K562 (cell line): ENCODE data around the gene RRAS. TPM values are rescaled to one million over a fixed set of nuclear protein-coding genes. Genes with fewer than 3 reads are reported as not detected.

ENCODE experiments used
- ARHGAP35 ChIP-seq: fragments of 450-650 bp; IDR thresholded peaks from 2 replicates; pipeline ENCODE4 v1.6.1; 2018; ENCODE audit not compliant: partially characterized antibody
- BDP1 ChIP-seq: IDR thresholded peaks from 3 replicates; pipeline ENCODE4 v1.6.1; 2011; ENCODE audit not compliant: insufficient read length, insufficient read depth
- BRD9 ChIP-seq: fragments of 450-650 bp; IDR thresholded peaks from 2 replicates; pipeline ENCODE4 v1.6.1; 2018; ENCODE audit warnings: low read depth; ENCODE audit not compliant: partially characterized antibody
- E2F3 ChIP-seq: fragments of 250-450 bp; sonication (Bioruptor Pico); IDR thresholded peaks from 2 replicates; pipeline ENCODE4 v1.4.0; 2020; ENCODE audit warnings: mild to moderate bottlenecking
- E2F5 ChIP-seq: sonication (generic); formaldehyde crosslinking; IDR thresholded peaks from 2 replicates; pipeline ENCODE4 v1.8.0; 2022; ENCODE audit warnings: mild to moderate bottlenecking, missing genetic modification reagents
- HINFP ChIP-seq: fragments of 450-650 bp; conservative IDR thresholded peaks from 2 replicates; pipeline ENCODE4 v1.6.1; 2016; ENCODE audit warnings: missing genetic modification characterization, low read depth, mild to moderate bottlenecking, control low read depth, missing compliant biosample characterization
- HMGN3 ChIP-seq: IDR thresholded peaks from 2 replicates; pipeline ENCODE4 v1.6.1; 2011; ENCODE audit warnings: borderline replicate concordance, low read depth, mild to moderate bottlenecking, mixed read lengths, low read length; ENCODE audit not compliant: insufficient read length; ENCODE audit errors: extremely low read depth
- MAFG ChIP-seq: fragments of 450-650 bp; conservative IDR thresholded peaks from 2 replicates; pipeline ENCODE4 v1.6.1; 2016; ENCODE audit warnings: missing genetic modification characterization, missing compliant biosample characterization
- POLR2G ChIP-seq: fragments of 200-400 bp; formaldehyde crosslinking; IDR thresholded peaks from 2 replicates; pipeline ENCODE4 v1.6.1; 2017; ENCODE audit warnings: low read depth, mild to moderate bottlenecking, antibody characterized with exemption, low read length, moderate library complexity
- PPARD ChIP-seq: fragments of 250-450 bp; sonication (Bioruptor Pico); IDR thresholded peaks from 2 replicates; pipeline ENCODE4 v1.8.0; 2022; ENCODE audit warnings: inconsistent platforms, mild to moderate bottlenecking, moderate library complexity
- SIRT6 ChIP-seq: IDR thresholded peaks from one replicate; pipeline ENCODE4 v1.6.1; 2012; ENCODE audit warnings: low read depth, mild to moderate bottlenecking, control low read depth, inconsistent platforms, low read length, moderate library complexity
- SNAPC5 ChIP-seq: fragments of 250-450 bp; sonication (Bioruptor Pico); IDR thresholded peaks from 2 replicates; pipeline ENCODE4 v1.8.0; 2021; ENCODE audit warnings: moderate library complexity, mild to moderate bottlenecking, inconsistent platforms
- SNRNP70 ChIP-seq: fragments of 200-400 bp; formaldehyde crosslinking; optimal IDR thresholded peaks from 2 replicates; pipeline ENCODE3; 2017; ENCODE audit warnings: low read depth, low read length
- SRSF7 ChIP-seq: fragments of 200-400 bp; formaldehyde crosslinking; optimal IDR thresholded peaks from 2 replicates; pipeline ENCODE3; 2017; ENCODE audit warnings: mild to moderate bottlenecking, low read depth, low read length
- TAF15 ChIP-seq: fragments of 200-400 bp; formaldehyde crosslinking; IDR thresholded peaks from 2 replicates; pipeline ENCODE4 v1.6.1; 2017; ENCODE audit warnings: mild to moderate bottlenecking, low read depth, low read length, moderate library complexity
- THRA ChIP-seq: fragments of 450-650 bp; IDR thresholded peaks from 2 replicates; pipeline ENCODE4 v1.6.1; 2017; ENCODE audit warnings: mild to moderate bottlenecking, moderate library complexity
- USF1 ChIP-seq: sonication (generic); formaldehyde crosslinking; IDR thresholded peaks from 2 replicates; pipeline ENCODE4 v1.9.0; 2022; ENCODE audit warnings: mild to moderate bottlenecking, missing genetic modification reagents
- ZBTB17 ChIP-seq: fragments of 450-650 bp; formaldehyde crosslinking; IDR thresholded peaks from 2 replicates; pipeline ENCODE4 v1.4.0; 2020; ENCODE audit warnings: mild to moderate bottlenecking
- ZNF184 ChIP-seq: sonication (generic); formaldehyde crosslinking; IDR thresholded peaks from 2 replicates; pipeline ENCODE4 v1.5.0; 2020; ENCODE audit warnings: missing genetic modification reagents
- ZNF354B ChIP-seq: fragments of 250-450 bp; sonication (Bioruptor Pico); IDR thresholded peaks from 2 replicates; pipeline ENCODE4 v1.4.0; 2020
- ZNF445 ChIP-seq: fragments of 250-450 bp; sonication (Bioruptor Pico); IDR thresholded peaks from 2 replicates; pipeline ENCODE4 v1.4.0; 2020; ENCODE audit warnings: low read depth, mild to moderate bottlenecking, moderate library complexity
- ZNF584 ChIP-seq: fragments of 200-800 bp; sonication (Bioruptor generic); IDR thresholded peaks from 2 replicates; pipeline ENCODE4 v1.6.1; 2016; ENCODE audit warnings: low read depth, mild to moderate bottlenecking, missing genetic modification characterization, missing compliant biosample characterization
- ZNF785 ChIP-seq: fragments of 250-450 bp; sonication (Bioruptor Pico); IDR thresholded peaks from 2 replicates; pipeline ENCODE4 v1.4.0; 2020; ENCODE audit warnings: mild to moderate bottlenecking
- polyA plus RNA-seq, 8 experiments: library from polyadenylated mRNA; depleted of rRNA in 4 of 8; stranded (reverse) in 5 of 8; unstranded in 3 of 8; fragments of >200 nt; fragmentation: Nextera tagmentation in 2 of 8; fragmentation: Illumina TruSeq in 1 of 8; extraction: Ambion mirVana in 2 of 8; extraction: Trizol in 1 of 8; gene quantifications; 2 replicates each; pipeline versions ENCODE4 v1.2.1 to v1.2.3, GENCODE V29; 2011 to 2014; ENCODE audit warnings: inconsistent platforms in 1 of 8, missing spikeins in 1 of 8
- total RNA-seq, 7 experiments: library from RNA; depleted of rRNA in 6 of 7; stranded (reverse); fragments of >200 nt in 6 of 7; fragmentation: Illumina TruSeq in 2 of 7; extraction: Trizol in 2 of 7; gene quantifications; 2 replicates each; pipeline versions ENCODE4 v1.2.1 to v1.2.3, GENCODE V29; 2011 to 2021; ENCODE audit warnings: low replicate concordance in 1 of 7

Gene RRAS
- total and polyA plus RNA-seq, 9 of the 15 experiments (the other 6 are each of a cell fraction or from before 2014, with no cell fraction given) = 0.70 to 17.3 (median 8.2) TPM

GRCh38 chr19:49640113-49640898 lies at the start of gene RRAS (continued):
- TF ChIP-seq BRD9 = no peak
- TF ChIP-seq USF1 (CRISPR knock-in tag) = peak; percentile 40; the same call in 1 of the 2 replicates
- no peak for TF ChIP-seq SRSF7
- no peak for TF ChIP-seq PPARD
- no peak for TF ChIP-seq ZBTB17
- no peak for TF ChIP-seq BDP1
- TF ChIP-seq SNRNP70 = no peak
- TF ChIP-seq ZNF785 (CRISPR knock-in tag) = no peak
- TF ChIP-seq ZNF445 (CRISPR knock-in tag) = no peak
- no peak for TF ChIP-seq E2F3
- TF ChIP-seq MAFG (tag) = no peak
- TF ChIP-seq HINFP (tag) = no peak
- peak; percentile 54 for TF ChIP-seq HMGN3
- peak; percentile 89 for TF ChIP-seq POLR2G
- no peak for TF ChIP-seq ZNF584
- TF ChIP-seq ZNF184 (CRISPR knock-in tag) = no peak
- no peak for TF ChIP-seq SIRT6
- TF ChIP-seq E2F5 (CRISPR knock-in tag) = no peak
- no peak for TF ChIP-seq ZNF354B (CRISPR knock-in tag)
- TF ChIP-seq ARHGAP35 = no peak
- no peak for TF ChIP-seq SNAPC5 (CRISPR knock-in tag)
- TF ChIP-seq TAF15 = no peak
- no peak for TF ChIP-seq THRA
